ENCODE measurements around the gene LPIN2. TPM values are rescaled to one million over a fixed set of nuclear protein-coding genes. Genes with fewer than 3 reads are reported as not detected.
A peak's percentile ranks its signal among the peaks of the same experiment; 100 is the strongest.

LPIN2 gene
- total RNA-seq, 2 donors from 2014 or later = 75.8 to 84.8 TPM

- Mint-ChIP-seq H3K27ac (peak overlapping the region; percentile 99), H3K4me3 (peak overlapping the region; percentile 75), H3K4me1 (peaks cover 69% of the 10 kb centered on the region), H3K27me3 (no peaks in the 10 kb centered on the region), H3K36me3 (ENCODE audit: low read depth) (peaks cover 7% of the 10 kb centered on the region)
- DNase-seq (no peak), ATAC-seq (no peak)
- H3K9me3 ChIP-seq (ENCODE audit: control insufficient read depth, low read length, poor library complexity, severe bottlenecking) = no peaks in the 10 kb centered on the region
These were observed 46.4 kb downstream of the LPIN2 start for GRCh38 chr18:2966560-2966959.

GRCh38 chr18:2965797-2966196, 47.1 kb downstream of the LPIN2 start:
- H3K4me1 Mint-ChIP-seq = peaks cover 69% of the 10 kb centered on the region
- no peaks in the 10 kb centered on the region for H3K27me3 Mint-ChIP-seq
- peak overlapping the region; percentile 99 for H3K27ac Mint-ChIP-seq
- H3K36me3 Mint-ChIP-seq (ENCODE audit: low read depth) = no peaks in the 10 kb centered on the region
- H3K9me3 ChIP-seq (ENCODE audit: control insufficient read depth, low read length, poor library complexity, severe bottlenecking) = no peaks in the 10 kb centered on the region
- ATAC-seq = no peak
- peak overlapping the region; percentile 75 for H3K4me3 Mint-ChIP-seq
- DNase-seq = no peak

- H3K36me3 Mint-ChIP-seq (ENCODE audit: low read depth) = no peaks in the 10 kb centered on the region
- no peaks in the 10 kb centered on the region for H3K9me3 ChIP-seq (ENCODE audit: control insufficient read depth, low read length, poor library complexity, severe bottlenecking)
- H3K27me3 Mint-ChIP-seq = no peaks in the 10 kb centered on the region
- peak overlapping the region; percentile 99 for H3K27ac Mint-ChIP-seq
- peak overlapping the region; percentile 84 for H3K4me3 Mint-ChIP-seq
- DNase-seq = no peak
- no peak for ATAC-seq
- peaks cover 68% of the 10 kb centered on the region for H3K4me1 Mint-ChIP-seq
These were observed 48.5 kb downstream of the LPIN2 start for GRCh38 chr18:2964361-2965010.

Other genes starting within 250 kb of the LPIN2 start
- 1 to 10 TPM; 5.8 to 9.9 TPM for gene EMILIN2, start 166.1 kb downstream of the LPIN2 start, total RNA-seq
- 1 to 10 TPM in 1 of 2 donors, under 1 TPM in 1; 0.92 to 3.2 TPM for gene MYOM1, start 206.8 kb upstream of the LPIN2 start, total RNA-seq
- gene MYL12A, start 234.7 kb upstream of the LPIN2 start, total RNA-seq = 100 to 1,000 TPM; 480 to 500 TPM
- gene MYL12B, start 249.0 kb upstream of the LPIN2 start, total RNA-seq = 100 to 1,000 TPM; 172 to 178 TPM